Smooth muscle cell (in vitro differentiated cells): ENCODE results near the gene TRIO. TPM values are rescaled to one million over a fixed set of nuclear protein-coding genes. Genes with fewer than 3 reads are reported as not detected.

Source experiments
- DNase-seq: peaks from one replicate; lab custom pipeline; 2025; ENCODE audit not compliant: unreplicated experiment; lab: John Stamatoyannopoulos, UW
- H2AFZ ChIP-seq: fragments of 200-600 bp; sonication (generic); 2 replicates; pipeline ENCODE4 v1.6.0; 2016; ENCODE audit warnings: antibody characterized with exemption, low read depth, mild to moderate bottlenecking
- H3F3A ChIP-seq: fragments of 200-600 bp; sonication (generic); 2 replicates; pipeline ENCODE4 v1.6.0; 2017; ENCODE audit warnings: antibody characterized with exemption, low read depth
- H3K27ac ChIP-seq: fragments of 200-600 bp; sonication (generic); 2 replicates; pipeline ENCODE4 v1.5.1; 2016; ENCODE audit warnings: low read depth, mild to moderate bottlenecking
- H3K27me3 ChIP-seq: fragments of 200-600 bp; sonication (generic); 2 replicates; pipeline ENCODE4 v1.6.1; 2016; ENCODE audit warnings: low read depth, mild to moderate bottlenecking
- H3K36me3 ChIP-seq: fragments of 200-600 bp; sonication (generic); 2 replicates; pipeline ENCODE4 v1.5.1; 2016; ENCODE audit warnings: low read depth
- H3K4me1 ChIP-seq: fragments of 200-600 bp; sonication (generic); 2 replicates; pipeline ENCODE4 v1.5.1; 2016; ENCODE audit warnings: low read depth
- H3K4me2 ChIP-seq: fragments of 200-600 bp; sonication (generic); 2 replicates; pipeline ENCODE4 v1.6.0; 2016; ENCODE audit warnings: mild to moderate bottlenecking
- H3K4me3 ChIP-seq: fragments of 200-600 bp; sonication (generic); 2 replicates; pipeline ENCODE4 v1.5.1; 2016; ENCODE audit warnings: mild to moderate bottlenecking
- H3K79me2 ChIP-seq: fragments of 200-600 bp; sonication (generic); 2 replicates; pipeline ENCODE4 v1.6.0; 2016; ENCODE audit warnings: low read depth, mild to moderate bottlenecking
- H3K9ac ChIP-seq: fragments of 200-600 bp; sonication (generic); 2 replicates; pipeline ENCODE4 v1.6.0; 2016; ENCODE audit warnings: low read depth
- H3K9me3 ChIP-seq: fragments of 200-600 bp; sonication (generic); replicated peaks from 2 replicates; pipeline ENCODE4 v1.5.1; 2016; ENCODE audit warnings: low read depth
- H4K20me1 ChIP-seq: fragments of 200-600 bp; sonication (generic); 2 replicates; pipeline ENCODE4 v1.6.0; 2016; ENCODE audit warnings: low read depth
- CTCF ChIP-seq: fragments of 200-600 bp; sonication (generic); IDR thresholded peaks from 2 replicates; pipeline ENCODE4 v1.5.1; 2017; ENCODE audit warnings: borderline replicate concordance, mild to moderate bottlenecking, antibody characterized with exemption; ENCODE audit not compliant: insufficient read depth, poor library complexity, severe bottlenecking
- WGBS: methylation state at CpG from one replicate; pipeline ENCODE4 v1.1.7; 2016; ENCODE audit warnings: low lambda C conversion rate; 5-methylcytosine and 5-hydroxymethylcytosine counted together
- polyA plus RNA-seq: library from polyadenylated mRNA; unstranded; fragments of >200 nt; fragmentation: Nextera tagmentation; extraction: Ambion mirVana; gene quantifications from 2 replicates; pipeline ENCODE4 v1.2.1, GENCODE V29; 2016
- total RNA-seq: library from RNA; depleted of rRNA; stranded (reverse); fragments of >200 nt; gene quantifications from 2 replicates; pipeline ENCODE4 v1.2.3, GENCODE V29; 2014

Gene TRIO
- total and polyA plus RNA-seq, 2 experiments from 2014 or later, result 10.2 to 118 TPM

GRCh38 chr5:14486996-14487896, 344.1 kb downstream of the TRIO start:
- TF ChIP-seq CTCF, result no peak
- Histone ChIP-seq H3K4me2 (no peak overlapping the region), H3K27me3 (no peaks in the 10 kb centered on the region), H3F3A (no peaks in the 10 kb centered on the region), H3K27ac (no peak overlapping the region), H2AFZ (no peak overlapping the region), H3K79me2 (no peaks in the 10 kb centered on the region), H3K4me1 (no peaks in the 10 kb centered on the region), H3K4me3 (no peak overlapping the region), H3K36me3 (peaks cover 8% of the 10 kb centered on the region), H3K9ac (no peak overlapping the region), H4K20me1 (peaks cover 14% of the 10 kb centered on the region), H3K9me3 (no peaks in the 10 kb centered on the region)
- 98% methylated on average over 33 of the region's 62 CpGs for WGBS
- DNase-seq, result no peak

GRCh38 chr5:14487897-14488570, 344.9 kb downstream of the TRIO start:
- WGBS, result 98% methylated on average over 18 of the region's 60 CpGs
- no peak overlapping the region for H3K9ac ChIP-seq
- no peaks in the 10 kb centered on the region for H3K4me1 ChIP-seq
- TF ChIP-seq CTCF, result no peak
- no peaks in the 10 kb centered on the region for H3K27me3 ChIP-seq
- H3K36me3 ChIP-seq, result peaks cover 8% of the 10 kb centered on the region
- peaks cover 14% of the 10 kb centered on the region for H4K20me1 ChIP-seq
- no peaks in the 10 kb centered on the region for H3K79me2 ChIP-seq
- H3K4me3 ChIP-seq, result no peak overlapping the region
- H3K9me3 ChIP-seq, result no peaks in the 10 kb centered on the region
- DNase-seq, result no peak
- no peak overlapping the region for H3K27ac ChIP-seq
- no peak overlapping the region for H3K4me2 ChIP-seq
- H2AFZ ChIP-seq, result no peak overlapping the region
- H3F3A ChIP-seq, result no peaks in the 10 kb centered on the region

DNA sequence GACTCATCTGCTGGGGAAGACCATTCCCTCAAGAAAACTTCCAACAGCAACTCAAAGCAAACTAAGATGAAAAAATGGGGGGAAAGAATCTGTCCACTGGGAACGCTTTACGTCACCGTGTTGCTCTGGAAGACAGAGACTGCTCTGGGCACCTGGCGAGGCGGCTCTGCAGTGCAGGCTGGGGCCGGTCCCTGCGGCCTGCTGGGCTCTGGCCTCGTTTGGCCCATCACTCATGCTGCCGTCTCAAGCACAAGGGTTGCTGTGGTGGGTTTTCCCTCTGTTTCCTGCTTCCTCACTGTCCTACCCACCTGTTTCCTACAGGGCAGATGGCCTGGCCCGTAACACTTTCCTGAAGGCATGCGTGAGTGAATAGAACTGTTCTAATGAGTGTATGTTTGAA, 345.6 kb downstream of the TRIO start:
- no peak for DNase-seq
- 95% methylated on average over 11 of the region's 11 CpGs for WGBS
- no peaks in the 10 kb centered on the region for H3K79me2 ChIP-seq
- H4K20me1 ChIP-seq, result peaks cover 18% of the 10 kb centered on the region
- no peaks in the 10 kb centered on the region for H3F3A ChIP-seq
- H3K4me2 ChIP-seq, result no peak overlapping the region
- no peak overlapping the region for H3K9ac ChIP-seq
- no peak overlapping the region for H3K27ac ChIP-seq
- no peaks in the 10 kb centered on the region for H3K4me1 ChIP-seq
- no peak for TF ChIP-seq CTCF
- H3K9me3 ChIP-seq, result no peaks in the 10 kb centered on the region
- peaks cover 12% of the 10 kb centered on the region for H3K36me3 ChIP-seq
- H2AFZ ChIP-seq, result no peak overlapping the region
- no peak overlapping the region for H3K4me3 ChIP-seq
- no peaks in the 10 kb centered on the region for H3K27me3 ChIP-seq
